ENCODE measurements around the gene FAM187B.

- TF ChIP-seq CTCF (IDR thresholded peaks at IDR 0.05), result no peak
- TF ChIP-seq POLR2A (IDR thresholded peaks at IDR 0.05), result no peak
These were observed 43.7 kb upstream of the FAM187B start for GRCh38 chr19:35272122-35272719.
